Erythroblast (primary cell): Measurements from ENCODE around the gene DNAJC6.

Source experiments
- GATA1 ChIP-seq: IDR thresholded peaks from 2 replicates; pipeline ENCODE4 v1.6.1; 2011; ENCODE audit warnings: low read depth, mild to moderate bottlenecking, control low read depth, low read length, moderate library complexity
- POLR2A ChIP-seq: IDR thresholded peaks from 2 replicates; pipeline ENCODE4 v1.6.1; 2011; ENCODE audit warnings: mild to moderate bottlenecking, low read length

DNA sequence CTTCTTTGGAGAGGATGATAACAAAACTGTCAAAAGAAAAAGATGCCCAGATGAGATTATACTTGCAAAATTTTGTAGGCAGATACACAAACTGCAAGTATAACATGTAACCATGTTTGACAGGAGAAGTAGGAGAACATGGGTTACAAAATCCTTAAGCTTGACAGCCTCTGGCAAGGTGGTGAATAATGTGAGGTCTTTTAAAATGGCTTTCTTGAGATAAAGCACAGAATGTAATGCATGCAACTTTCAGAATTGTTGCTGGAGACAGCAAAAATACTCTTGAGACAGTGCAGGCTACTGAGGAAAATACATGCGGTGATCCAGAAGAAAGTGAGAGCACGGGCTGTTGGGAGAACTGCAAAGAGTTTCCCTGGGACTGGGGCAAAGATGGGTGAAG, 24.7 kb downstream of the DNAJC6 start:
- TF ChIP-seq POLR2A (no peak), GATA1 (no peak)
